Hepatic stellate cell (primary cell): ENCODE results near the gene ALDH3B2.
"Not testable (repeated sequence)": the region's sequence is repeated elsewhere in the genome, so short reads cannot be mapped to it uniquely, and the experiment has no call there.

ENCODE experiments used
- DNase-seq: peaks from one replicate; pipeline ENCODE4 v3.0.0; 2011; ENCODE audit warnings: low spot score

Gene ALDH3B2

DNA sequence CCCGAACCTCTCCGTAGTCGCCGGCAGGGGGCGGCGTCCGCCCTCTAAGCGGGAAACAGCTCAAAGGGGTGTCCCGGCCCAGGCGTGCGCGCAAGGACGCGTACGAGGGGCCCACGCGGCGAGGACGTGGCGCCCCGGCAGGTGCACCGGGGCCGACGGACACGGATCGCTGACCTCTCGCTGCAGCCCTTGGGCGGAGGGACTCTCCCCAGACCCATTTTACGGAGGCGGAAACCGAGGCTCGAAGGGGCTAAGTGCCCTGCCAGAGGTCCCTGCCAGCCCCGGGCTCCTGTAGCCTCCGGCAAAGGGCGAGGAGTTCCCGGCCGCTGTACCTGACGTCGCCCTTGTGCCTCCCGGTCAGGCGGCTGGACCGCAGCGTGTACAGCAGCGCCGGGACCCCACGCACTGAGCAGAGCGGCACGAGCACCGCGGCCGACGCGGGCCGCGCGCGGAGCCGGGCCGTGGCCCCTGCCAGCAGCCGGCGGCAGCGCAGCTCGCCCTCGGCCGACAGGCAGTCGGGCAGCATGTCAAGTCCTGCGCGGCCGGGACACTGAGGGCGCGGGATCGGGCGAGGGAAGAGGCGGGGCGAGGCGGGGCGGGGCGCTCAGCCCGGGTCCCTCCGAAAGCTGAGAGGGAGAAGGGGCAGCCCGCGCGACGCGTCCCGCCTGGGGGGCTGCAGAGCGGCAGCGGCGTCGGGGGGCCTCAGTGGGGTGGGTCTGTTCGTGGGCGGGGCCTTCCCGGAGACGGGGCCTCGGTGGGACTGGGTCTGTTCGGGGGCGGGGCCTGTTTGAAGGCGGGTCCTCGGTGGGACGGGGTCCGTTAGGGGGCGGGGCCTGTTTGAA is 44.8 kb downstream of the ALDH3B2 start, which contains the start of gene NUDT8:
NUDT8 (minus strand) TSS at position 552 of the 842 bp plus-strand sequence; CDS start at position 526, 26 bp downstream.
- DNase-seq = peak; percentile 91

DNA sequence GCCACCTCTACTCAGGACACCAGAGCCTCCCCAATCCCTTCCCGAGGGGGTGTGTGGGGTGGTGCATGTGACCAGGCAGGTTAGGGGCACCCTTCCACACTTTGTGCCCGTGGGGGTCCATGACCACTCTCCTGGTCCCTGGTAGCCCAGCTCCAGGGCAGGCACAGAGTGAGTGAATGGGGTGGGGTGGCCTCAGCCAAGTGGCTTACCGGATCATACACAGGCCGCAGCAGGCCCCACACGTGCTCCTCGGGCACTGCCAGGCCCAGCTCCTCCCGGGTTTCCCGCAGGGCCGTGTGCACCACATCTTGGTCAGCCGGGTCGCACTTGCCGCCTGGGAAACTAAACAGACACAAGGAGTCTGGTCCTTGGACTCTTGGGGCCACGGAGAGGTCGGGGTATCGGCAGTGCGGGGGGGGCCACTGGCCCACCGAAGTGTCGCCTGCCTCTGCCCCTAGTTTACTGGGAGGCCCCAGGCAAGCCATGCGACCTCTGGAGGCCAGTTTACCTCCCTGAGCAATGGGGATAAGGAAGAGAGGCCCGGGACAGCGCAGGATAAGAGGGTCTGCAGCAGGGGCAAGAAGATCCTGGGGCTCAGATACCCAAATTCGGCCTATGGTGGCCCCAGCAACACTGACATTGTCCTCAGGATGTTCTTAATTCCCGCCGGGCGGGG is 45.6 kb downstream of the ALDH3B2 start:
- DNase-seq = no peak

DNA sequence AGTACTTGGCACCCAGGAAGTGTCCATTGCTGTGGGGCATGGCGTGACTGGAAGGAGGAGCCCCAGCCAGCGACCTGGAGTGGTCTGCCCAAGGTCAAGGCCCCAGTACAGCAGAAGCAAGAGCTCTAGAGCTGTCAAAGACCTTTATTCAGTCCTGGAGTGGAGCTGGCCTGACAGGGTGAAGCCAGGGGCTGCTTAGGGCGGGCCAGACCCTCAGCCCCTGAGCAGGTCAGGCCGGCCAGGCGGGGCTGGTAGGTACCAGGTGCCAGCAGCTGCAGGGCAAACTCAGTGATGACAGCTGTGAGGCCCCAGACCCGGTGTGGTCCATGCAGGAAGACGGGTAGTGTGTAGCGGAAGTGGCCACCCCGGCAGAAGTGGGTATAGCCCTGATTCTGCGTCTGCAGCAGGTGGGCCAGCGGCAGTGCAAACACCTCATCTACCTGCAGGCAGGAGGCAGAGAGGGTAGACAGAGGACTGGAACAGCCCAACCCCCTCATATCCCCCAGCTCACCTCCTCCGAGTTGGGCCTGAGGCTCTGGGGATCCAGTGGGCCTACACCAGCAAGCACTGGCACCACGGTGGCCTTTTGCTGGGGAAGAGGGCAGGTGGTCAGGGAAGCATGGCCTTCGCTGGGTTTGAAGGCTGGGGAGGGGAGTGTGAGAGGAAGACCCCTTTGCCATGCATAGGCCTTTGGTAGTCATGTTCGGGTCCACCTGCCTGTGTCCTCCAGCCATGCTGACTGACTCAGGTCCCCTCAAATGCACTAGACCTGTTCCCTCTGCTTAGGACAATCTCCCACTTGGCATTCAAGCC is 46.4 kb downstream of the ALDH3B2 start:
- no peak for DNase-seq

DNA sequence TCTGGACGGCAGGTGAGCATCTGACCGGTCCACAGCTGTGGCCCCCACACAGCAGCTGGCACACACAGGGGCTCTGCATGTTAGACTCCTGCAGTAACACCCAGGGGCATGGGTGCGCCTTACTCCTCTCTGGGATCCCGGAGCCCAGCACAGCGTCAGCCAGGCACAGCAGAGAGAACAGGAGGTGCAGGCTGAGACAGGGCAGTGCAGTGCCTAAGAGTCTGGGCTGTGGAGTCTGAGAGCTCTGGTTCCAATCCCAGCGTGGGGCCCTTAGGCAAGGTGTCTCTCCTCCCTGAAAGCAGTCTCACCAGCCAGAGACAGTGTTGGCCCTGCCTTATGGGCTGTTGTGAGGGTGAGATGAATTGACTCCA is 47.0 kb downstream of the ALDH3B2 start:
- DNase-seq = no peak

DNA sequence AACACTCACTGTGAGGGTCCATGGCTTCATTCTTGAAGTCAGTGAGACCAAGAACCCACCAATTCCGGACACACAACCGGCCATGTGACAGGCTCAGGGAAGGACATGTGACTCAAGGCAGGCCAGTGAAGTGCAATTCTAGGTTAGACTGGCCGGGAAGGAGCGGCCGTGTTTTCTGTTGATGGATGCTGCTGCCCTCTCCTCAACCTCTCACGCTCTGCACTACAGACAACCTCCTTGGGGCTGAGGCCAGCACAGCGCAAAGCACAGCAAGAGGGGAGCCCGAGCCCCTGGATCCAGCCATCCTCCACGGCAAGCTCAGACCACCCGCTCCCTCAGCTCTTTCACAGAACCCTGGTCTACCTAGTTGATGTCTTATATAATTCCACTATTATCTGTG is 47.5 kb downstream of the ALDH3B2 start:
- DNase-seq = no peak

DNA sequence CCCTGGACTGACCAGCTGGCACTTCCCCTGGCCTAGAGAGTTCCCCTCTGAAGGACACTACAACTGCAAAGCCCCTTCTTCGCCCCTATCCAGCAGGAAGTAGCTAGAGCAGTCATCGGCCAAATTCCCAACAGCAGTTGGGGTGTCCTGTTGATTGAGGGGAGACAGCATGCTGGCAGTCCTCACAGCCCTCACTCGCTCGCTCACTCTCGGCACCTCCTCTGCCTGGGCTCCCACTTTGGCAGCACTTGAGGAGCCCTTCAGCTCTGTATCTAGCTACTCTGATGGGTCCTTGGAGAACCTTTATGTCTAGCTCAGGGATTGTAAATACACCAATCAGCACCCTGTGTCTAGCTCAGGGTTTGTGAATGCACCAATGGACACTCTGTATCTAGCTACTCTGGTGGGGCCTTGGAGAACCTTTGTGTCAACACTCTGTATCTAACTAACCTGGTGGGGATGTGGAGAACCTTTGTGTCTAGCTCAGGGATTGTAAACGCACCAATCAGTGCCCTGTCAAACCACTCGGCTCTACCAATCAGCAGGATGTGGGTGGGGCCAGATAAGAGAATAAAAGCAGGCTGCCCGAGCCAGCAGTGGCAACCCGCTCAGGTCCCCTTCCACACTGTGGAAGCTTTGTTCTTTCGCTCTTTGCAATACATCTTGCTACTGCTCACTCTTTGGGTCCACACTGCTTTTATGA is 48.1 kb downstream of the ALDH3B2 start:
- DNase-seq = not testable (repeated sequence)

DNA sequence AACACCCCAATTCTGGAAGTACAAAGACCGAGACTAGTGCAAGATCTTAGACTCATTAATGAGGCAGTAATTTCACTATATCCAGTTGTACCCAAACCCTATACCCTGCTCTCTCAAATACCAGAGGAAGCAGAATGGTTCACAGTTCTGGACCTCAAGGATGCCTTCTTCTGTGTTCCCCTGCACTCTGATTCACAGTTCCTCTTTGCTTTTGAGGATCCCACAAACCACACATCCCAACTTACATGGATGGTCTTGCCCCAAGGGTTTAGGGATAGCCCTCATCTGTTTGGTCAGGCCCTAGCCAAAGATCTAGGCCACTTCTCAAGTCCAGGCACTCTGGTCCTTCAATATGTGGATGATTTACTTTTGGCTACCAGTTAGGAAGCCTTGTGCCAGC is 50.6 kb downstream of the ALDH3B2 start:
- not testable (repeated sequence) for DNase-seq

DNA sequence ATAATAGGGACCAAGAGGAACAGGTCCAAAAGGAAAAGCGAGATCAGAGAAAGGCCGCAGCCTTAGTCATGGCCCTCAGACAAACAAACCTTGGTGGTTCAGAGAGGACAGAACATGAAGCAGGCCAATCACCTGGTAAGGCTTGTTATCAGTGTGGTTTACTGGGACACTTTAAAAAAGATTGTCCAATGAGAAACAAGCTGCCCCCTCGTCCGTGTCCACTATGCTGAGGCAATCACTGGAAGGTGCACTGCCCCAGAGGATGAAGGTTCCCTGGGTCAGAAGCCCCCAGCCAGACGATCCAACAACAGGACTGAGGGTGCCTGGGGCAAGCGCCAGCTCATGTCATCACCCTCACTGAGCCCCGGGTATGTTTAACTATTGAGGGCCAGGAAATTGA is 51.5 kb downstream of the ALDH3B2 start:
- DNase-seq = not testable (repeated sequence)

DNA sequence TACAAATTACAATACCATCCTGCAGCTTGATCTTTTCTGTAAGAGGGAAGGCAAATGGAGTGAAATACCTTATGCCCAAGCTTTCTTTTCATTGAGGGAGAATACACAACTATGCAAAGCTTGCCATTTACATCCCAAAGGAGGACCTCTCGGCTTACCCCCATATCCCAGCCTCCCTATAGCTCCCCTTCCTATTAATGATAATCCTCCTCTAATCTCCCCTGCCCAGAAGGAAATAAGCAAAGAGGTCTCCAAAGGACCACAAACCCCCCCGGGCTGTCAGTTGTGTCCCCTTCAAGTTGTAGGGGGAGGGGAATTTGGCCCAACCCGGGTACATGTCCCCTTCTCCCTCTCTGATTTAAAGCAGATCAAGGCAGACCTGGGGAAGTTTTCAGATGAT is 52.5 kb downstream of the ALDH3B2 start:
- not testable (repeated sequence) for DNase-seq

DNA sequence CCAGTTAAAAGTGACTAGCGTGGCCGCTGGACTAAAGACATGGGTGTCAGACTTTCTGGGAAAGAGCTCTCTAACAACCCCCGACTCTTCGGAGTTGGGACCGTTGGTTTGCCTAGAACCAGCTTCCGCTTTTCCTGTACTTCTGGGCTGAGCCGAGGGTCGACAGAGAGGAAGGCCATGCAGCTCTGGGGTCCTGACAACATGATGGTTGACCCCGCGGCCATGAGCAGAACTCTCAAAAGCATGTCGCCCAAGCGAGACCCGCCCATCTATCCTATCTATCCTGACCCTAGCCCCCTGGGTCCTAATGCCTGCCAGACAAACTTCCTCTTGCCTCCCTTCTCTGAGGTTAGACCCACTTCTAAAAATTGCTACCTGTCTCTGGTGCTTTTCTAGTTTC is 53.8 kb downstream of the ALDH3B2 start:
- not testable (repeated sequence) for DNase-seq

DNA sequence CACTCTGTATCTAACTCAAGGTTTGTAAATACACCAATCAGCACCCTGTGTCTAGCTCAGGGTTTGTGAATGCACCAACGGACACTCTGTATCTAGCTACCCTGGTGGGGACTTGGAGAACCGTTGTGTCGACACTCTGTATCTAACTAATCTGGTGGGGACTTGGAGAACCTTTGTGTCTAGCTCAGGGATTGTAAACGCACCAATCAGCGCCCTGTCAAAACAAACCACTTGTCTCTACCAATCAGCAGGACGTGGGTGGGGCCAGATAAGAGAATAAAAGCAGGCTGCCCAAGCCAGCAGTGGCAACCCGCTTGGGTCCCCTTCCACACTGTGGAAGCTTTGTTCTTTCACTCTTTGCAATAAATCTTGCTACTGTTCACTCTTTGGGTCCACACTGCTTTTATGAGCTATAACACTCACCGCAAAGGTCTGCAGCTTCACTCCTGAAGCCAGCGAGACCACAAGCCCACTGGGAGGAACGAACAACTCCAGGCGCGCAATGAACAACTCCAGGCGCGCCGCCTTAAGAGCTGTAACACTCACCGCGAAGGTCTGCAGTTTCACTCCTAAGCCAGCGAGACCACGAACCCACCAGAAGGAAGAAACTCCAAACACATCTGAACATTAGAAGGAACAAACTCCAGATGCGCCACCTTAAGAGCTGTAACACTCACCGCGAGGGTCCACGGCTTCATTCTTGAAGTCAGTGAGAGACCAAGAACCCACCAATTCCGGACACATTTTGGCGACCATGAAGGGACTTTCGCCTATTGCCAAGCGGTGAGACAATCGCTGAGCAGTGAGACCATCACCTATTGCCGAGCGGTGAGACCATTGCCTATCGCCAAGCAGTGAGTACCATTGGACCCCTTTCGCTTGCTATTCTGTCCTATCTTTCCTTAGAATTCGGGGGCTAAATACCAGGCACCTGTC is 54.5 kb downstream of the ALDH3B2 start:
- DNase-seq = not testable (repeated sequence)

DNA sequence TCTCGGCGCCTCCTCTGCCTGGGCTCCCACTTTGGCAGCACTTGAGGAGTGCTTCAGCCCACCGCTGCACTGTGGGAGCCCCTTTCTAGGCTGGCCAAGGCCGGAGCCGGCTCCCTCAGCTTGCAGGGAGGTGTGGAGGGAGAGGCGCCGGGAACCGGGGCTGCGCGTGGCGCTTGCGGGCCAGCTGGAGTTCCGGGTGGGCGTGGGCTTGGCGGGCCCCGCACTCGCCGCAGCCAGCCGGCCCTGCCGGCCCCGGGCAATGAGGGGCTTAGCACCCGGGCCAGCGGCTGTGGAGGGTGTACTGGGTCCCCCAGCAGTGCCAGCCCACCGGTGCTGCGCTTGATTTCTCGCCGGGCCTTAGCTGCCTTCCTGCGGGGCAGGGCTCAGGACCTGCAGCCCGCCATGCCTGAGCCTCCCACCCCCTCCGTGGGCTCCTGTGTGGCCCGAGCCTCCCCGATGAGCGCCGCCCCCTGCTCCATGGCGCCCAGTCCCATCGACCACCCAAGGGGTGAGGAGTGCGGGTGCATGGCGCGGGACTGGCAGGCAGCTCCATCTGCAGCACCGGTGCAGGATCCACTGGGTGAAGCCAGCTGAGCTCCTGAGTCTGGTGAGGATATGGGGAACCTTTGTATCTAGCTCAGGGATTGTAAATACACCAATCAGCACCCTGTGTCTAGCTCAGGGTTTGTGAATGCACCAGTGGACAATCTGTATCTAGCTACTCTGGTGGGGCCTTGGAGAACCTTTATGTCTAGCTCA is 55.3 kb downstream of the ALDH3B2 start:
- DNase-seq = not testable (repeated sequence)

DNA sequence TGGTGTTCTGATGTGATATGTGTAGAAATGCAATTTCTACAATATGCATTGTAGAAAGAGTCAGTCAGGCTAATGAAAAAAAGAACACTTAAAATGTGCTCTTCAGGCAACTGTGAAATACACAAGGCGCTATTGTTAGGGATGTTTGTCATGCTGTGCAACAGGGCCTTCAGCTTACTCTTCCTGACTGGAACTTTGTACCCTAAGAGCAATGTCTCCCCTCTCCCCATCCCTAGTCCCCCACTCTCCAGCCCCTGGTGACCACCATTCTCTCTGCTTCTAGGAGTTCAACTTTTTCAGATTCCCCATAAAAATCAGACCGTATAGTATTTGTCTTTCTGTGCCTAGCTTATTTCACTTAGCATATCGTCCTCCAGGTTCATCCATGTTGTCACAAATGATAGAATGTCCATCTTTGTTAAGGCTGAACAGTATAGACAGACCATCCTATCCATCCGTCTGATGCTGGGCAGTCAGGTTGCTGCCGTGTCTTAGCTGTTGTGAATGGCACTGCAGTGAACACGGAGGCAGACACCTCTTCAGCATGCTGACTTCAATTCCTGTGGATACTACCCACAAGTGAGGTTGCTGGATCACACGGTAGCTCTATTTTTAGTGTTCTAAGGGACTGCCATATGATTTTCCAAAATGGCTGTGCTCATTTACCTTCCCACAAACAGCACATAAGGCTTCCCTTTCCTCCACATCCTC is 57.0 kb downstream of the ALDH3B2 start:
- no peak for DNase-seq

DNA sequence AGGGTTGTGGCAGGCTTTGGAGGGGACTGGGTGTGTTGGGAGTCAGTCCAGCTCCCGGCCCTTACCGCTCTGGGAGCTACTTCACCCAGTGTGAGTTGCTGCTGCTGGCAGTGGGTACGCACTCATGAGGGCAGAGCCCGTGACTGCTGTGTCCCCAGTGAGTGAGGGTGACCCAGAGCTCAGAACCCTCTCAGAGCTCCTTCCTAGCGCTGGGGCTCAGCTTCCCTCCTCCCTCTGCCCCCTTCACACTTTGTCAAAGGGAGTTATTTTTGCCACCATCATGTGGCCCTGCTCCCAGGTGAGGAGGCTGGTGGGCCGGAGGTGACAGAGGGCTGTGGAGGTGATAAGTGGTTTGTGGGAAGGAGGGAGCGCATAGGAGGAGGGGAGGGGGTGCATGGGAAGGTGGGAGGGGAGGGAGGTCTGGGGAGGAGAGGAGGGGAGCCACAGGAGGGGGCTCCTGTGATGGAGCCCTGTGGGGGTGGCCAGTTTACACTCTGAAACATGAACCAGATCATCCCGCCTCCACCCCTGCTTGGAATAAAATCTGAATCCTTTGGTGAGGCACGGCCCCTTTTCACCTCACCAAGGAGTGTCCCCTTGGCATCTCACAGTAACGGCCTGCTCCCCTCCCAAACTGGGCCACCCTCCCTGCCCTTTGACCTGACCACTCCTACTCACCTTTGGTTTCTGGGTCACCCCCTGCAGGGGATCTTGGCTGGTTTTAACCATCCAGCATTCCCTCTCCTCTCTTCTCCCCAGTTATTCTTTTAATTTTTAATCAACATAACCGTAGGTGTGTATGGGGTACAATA is 57.8 kb downstream of the ALDH3B2 start:
- DNase-seq = no peak

DNA sequence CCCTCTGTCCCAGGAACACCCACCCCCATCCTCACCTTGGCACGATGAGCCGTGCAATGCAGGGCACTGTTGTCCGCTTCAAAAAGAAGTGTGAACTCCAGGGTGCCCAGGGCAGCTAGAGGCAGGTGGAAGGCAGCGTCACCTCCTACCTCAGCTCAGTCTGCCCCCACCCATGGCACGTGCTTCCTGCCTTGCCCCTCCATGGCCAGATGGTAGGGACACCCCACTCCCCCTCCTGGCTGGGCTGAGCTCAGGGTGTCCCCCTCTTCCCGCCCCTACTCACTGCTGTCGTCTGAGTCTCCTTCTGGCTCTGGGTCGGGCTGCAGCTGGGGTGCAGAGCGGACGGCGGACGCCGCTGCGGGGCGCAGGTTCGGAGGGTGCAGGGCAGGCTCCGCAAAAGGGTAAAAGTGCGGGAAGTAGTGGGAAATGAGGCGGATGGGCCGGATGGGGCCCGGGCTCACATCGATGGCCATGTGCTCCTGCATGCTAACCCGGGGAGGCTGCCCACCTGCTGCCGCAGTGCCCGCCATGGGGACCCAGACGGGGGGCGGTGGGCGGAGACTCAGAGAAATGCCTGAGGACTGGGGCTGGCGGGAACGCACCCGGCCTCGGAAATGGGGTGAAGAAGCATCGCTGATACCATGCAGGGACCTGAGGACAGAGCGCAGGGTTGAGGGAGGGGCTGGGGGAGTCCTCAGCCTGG is 58.5 kb downstream of the ALDH3B2 start:
- no peak for DNase-seq

DNA sequence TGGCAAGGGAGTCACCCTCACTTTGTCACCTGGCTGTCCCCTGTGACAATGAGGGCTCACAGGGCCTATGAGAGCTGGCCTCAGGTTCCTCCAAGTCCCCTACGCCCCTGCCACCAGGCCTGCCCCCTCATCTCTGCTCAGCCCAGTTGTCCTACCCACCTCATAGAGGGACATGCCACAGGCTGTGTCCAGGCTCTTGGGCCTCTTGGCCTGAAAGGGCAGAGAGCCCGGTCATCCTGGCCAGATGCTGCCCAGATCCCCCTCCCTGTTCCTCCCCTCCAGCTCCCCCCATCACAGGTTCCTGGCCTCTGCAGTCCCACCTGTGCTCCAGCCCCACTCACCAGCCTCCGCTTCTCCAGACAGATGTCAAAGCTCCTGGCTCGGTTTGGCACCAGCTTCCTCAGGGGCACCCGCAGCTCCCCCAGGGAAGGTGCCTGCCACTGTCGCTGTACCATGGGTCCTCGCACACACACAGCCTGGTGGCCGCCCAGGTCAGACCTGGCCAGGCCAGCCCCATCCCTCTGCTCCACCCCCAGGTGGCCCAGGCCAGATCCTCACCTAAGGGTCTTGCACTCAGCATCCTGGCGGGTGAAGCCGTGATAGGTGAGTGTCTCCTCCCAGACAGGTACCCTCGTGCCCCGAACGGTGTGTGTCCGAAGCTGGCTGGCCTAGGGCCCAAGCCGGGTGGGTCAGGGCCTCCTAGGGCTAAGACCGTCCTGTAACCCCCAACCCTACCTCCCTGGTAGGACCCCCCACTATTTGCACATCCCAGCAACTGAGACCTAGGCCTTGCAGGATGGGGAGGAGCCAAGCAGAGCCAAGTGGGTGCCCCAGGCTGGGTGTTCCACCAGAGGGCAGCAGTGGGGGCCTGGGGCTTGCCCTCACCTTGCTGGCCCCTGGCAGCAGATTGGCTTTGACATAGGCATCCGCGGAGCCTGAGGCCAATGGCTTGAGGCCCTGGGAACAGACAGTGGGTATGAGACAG is 59.4 kb downstream of the ALDH3B2 start:
- peak; percentile 60 for DNase-seq
